Measurements from ENCODE around the gene CCNQ. TPM values are rescaled to one million over a fixed set of nuclear protein-coding genes. Genes with fewer than 3 reads are reported as not detected.
A peak's percentile ranks its signal among the peaks of the same experiment; 100 is the strongest.

Gene CCNQ
- total RNA-seq, 2 donors from 2014 or later: 48.0 to 65.0 TPM

DNA sequence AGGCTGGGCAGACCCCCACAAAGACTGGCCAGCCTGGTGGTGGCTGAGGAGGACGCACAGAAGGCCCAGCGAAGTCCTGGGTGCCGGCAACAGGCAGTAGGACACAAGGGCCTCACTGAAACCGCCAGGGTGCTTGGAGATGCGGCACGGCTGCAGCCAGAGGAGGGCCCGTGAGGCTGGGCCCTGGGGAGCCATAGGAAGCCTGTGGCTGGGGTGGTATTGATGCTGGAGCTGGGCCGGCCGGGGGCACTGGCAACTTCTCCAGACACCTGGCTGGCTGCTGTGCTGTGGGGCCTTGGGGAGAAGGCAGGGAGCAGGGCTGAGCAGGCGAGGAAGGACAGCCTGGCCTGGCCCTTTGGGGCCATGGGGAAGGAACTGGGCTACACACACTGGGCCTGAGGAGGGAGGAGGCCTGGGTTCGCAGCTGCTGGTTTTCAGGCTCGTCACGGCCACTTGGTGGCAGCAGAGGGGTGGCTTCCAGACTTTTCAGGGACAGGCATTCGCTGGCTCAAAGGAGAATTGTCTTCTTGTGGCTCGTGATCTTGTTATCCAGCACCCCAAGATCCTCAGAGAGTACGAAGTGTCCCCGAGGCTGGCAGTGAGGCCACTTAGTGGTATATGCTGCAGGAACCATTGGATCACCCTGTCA, 44.3 kb downstream of the CCNQ start:
- Histone ChIP-seq H3K9me3 (no peaks in the 10 kb centered on the region), H3K4me1 (no peaks in the 10 kb centered on the region), H3K27me3 (no peaks in the 10 kb centered on the region), H3K4me3 (no peak overlapping the region), H3K27ac (no peak overlapping the region), H3K36me3 (no peaks in the 10 kb centered on the region)
- TF ChIP-seq, protein P1, sequence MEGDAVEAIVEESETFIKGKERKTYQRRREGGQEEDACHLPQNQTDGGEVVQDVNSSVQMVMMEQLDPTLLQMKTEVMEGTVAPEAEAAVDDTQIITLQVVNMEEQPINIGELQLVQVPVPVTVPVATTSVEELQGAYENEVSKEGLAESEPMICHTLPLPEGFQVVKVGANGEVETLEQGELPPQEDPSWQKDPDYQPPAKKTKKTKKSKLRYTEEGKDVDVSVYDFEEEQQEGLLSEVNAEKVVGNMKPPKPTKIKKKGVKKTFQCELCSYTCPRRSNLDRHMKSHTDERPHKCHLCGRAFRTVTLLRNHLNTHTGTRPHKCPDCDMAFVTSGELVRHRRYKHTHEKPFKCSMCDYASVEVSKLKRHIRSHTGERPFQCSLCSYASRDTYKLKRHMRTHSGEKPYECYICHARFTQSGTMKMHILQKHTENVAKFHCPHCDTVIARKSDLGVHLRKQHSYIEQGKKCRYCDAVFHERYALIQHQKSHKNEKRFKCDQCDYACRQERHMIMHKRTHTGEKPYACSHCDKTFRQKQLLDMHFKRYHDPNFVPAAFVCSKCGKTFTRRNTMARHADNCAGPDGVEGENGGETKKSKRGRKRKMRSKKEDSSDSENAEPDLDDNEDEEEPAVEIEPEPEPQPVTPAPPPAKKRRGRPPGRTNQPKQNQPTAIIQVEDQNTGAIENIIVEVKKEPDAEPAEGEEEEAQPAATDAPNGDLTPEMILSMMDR (IDR thresholded peaks at IDR 0.05): peak; percentile 17 to 74
- peak; percentile 59 for DNase-seq (ENCODE audit: low spot score)

DNA sequence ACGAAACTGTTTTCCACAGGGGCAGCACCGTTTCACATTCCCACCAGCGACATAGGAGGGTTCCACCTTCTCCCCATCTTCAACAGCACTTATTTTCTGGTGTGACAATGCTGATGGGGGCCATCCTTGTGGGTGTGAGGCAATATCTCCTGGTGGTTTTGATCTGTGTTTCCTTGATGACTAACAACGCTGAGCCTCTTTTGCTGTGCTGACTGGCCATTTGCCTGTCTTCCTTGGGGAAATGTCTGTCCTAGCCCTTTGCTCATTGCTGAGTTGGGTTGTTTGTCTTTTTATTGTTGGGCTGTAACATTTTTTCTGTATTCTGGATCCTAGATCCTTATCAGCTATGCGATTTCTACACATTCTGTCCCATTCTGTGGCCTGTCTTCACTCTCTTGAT, 47.8 kb downstream of the CCNQ start:
- DNase-seq (ENCODE audit: low spot score): no peak
- H3K27me3 ChIP-seq: no peaks in the 10 kb centered on the region
- TF ChIP-seq, protein P1 (IDR thresholded peaks at IDR 0.05): no peak
- no peaks in the 10 kb centered on the region for H3K4me1 ChIP-seq
- no peaks in the 10 kb centered on the region for H3K9me3 ChIP-seq
- no peak overlapping the region for H3K4me3 ChIP-seq
- no peaks in the 10 kb centered on the region for H3K36me3 ChIP-seq
- H3K27ac ChIP-seq: no peak overlapping the region

DNA sequence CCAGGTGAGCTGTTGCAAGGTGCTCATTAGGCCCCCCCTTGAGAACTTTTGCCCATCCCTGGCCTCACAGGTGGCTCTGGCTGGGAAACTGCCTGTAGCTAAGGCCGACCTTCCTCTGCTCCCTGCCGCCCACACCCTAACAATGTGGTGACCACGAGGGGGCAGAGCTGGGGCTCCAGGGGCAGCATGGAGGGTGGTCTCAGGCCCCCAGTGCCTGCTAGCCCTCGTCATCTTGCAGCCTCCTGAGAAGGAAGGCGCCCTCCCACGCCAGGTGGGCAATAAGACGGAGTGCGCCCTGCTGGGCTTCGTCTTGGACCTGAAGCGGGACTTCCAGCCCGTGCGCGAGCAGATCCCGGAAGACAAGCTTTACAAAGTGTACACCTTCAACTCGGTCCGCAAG, 49.1 kb downstream of the CCNQ start:
- TF ChIP-seq, protein P1 (IDR thresholded peaks at IDR 0.05): no peak
- DNase-seq (ENCODE audit: low spot score): no peak

DNA sequence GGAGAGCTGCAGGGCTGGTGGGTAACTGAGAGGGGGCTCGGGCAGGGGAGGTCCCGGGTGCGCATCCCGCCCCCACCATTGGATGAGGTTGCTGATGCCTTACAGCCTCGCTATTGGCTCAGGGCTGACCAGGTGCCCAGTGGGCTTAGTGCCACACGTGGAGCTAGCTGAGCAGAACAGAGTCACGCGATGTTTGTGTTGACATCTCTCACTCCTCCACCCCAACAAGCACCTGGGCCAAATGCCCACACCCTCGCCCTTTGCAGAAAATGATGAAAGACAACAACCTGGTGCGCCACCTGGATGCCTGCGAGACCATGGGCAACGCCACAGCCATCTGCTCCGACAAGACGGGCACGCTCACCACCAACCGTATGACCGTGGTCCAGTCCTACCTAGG, 49.7 kb downstream of the CCNQ start:
- H3K36me3 ChIP-seq: no peaks in the 10 kb centered on the region
- DNase-seq (ENCODE audit: low spot score): no peak
- no peak overlapping the region for H3K27ac ChIP-seq
- no peak overlapping the region for H3K4me3 ChIP-seq
- no peaks in the 10 kb centered on the region for H3K4me1 ChIP-seq
- TF ChIP-seq, protein P1 (IDR thresholded peaks at IDR 0.05): no peak
- no peaks in the 10 kb centered on the region for H3K27me3 ChIP-seq
- H3K9me3 ChIP-seq: no peaks in the 10 kb centered on the region

More for the DNA sequence above, 49.1 kb downstream of the CCNQ start:
- H3K4me3 ChIP-seq: no peak overlapping the region
- no peaks in the 10 kb centered on the region for H3K36me3 ChIP-seq
- no peaks in the 10 kb centered on the region for H3K27me3 ChIP-seq
- no peaks in the 10 kb centered on the region for H3K4me1 ChIP-seq
- no peak overlapping the region for H3K27ac ChIP-seq
- H3K9me3 ChIP-seq: no peaks in the 10 kb centered on the region

DNA sequence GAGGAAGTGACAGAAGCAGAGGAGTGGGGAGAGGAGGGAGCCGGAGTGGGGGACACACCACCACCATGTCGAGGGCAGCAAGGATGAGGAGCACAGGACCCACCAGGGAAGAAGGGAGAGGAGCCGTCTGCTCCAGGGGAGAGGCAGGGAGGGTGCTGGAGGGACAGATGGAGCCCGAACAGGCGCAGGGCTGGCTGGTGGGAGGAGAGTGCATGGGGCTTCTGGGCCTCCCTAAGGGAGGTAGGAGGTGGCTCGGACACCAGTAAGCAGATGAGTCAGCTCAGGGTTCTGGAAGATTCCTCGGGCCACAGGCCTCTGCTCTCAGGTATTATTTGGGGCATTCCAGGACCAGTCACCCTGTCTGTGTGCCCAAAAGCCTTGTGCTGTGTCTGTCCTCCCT, 51.7 kb downstream of the CCNQ start:
- no peaks in the 10 kb centered on the region for H3K4me1 ChIP-seq
- no peak overlapping the region for H3K27ac ChIP-seq
- TF ChIP-seq, protein P1 (IDR thresholded peaks at IDR 0.05): no peak
- no peaks in the 10 kb centered on the region for H3K9me3 ChIP-seq
- DNase-seq (ENCODE audit: low spot score): no peak
- no peaks in the 10 kb centered on the region for H3K27me3 ChIP-seq
- H3K36me3 ChIP-seq: no peaks in the 10 kb centered on the region
- no peak overlapping the region for H3K4me3 ChIP-seq

DNA sequence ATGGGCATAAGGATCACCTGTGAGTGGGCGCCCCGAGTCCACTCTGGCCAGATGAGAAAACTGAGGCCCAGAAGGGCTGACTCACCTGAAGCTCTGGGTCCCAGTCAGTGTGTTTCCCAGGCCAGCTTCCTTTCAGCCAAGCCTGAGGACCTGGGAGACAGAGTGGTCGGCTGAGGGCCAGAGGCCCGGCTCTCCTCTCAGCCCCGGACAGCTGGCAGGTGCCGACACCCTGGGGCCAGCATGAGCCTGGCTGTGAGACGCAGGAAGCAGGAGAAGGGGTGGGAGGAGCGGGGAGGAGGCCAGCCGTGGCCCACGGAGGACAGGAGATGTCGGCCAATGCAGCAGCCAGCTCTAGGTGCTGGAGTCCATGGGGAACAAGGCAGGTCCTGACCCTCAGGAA, 52.6 kb downstream of the CCNQ start:
- Histone ChIP-seq H3K4me1 (no peaks in the 10 kb centered on the region), H3K36me3 (no peaks in the 10 kb centered on the region), H3K27me3 (no peaks in the 10 kb centered on the region), H3K9me3 (no peaks in the 10 kb centered on the region), H3K4me3 (no peak overlapping the region), H3K27ac (no peak overlapping the region)
- DNase-seq (ENCODE audit: low spot score): no peak
- TF ChIP-seq, protein P1 (IDR thresholded peaks at IDR 0.05): no peak

Measured in right atrium auricular region (tissue), 2 donors.